Mammary epithelial cell (primary cell): ENCODE data around the gene DPYSL4.

Experiments
- EZH2 ChIP-seq: IDR thresholded peaks from 2 replicates; pipeline ENCODE4 v1.6.1; 2012; ENCODE audit warnings: low read length, inconsistent platforms, borderline replicate concordance
- TF ChIP-seq, protein P1 (sequence below), 2 donors: IDR thresholded peaks in 1 of 2; conservative IDR thresholded peaks in 1 of 2; 2 replicates each; pipeline ENCODE4 v1.5.1; 2011 to 2012; ENCODE audit warnings: inconsistent platforms in 2 of 2, low read length in 2 of 2, mild to moderate bottlenecking in 2 of 2, control low read depth in 1 of 2, low read depth in 1 of 2; ENCODE audit not compliant: insufficient read depth in 1 of 2; ENCODE audit errors: extremely low read depth in 1 of 2

DNA sequence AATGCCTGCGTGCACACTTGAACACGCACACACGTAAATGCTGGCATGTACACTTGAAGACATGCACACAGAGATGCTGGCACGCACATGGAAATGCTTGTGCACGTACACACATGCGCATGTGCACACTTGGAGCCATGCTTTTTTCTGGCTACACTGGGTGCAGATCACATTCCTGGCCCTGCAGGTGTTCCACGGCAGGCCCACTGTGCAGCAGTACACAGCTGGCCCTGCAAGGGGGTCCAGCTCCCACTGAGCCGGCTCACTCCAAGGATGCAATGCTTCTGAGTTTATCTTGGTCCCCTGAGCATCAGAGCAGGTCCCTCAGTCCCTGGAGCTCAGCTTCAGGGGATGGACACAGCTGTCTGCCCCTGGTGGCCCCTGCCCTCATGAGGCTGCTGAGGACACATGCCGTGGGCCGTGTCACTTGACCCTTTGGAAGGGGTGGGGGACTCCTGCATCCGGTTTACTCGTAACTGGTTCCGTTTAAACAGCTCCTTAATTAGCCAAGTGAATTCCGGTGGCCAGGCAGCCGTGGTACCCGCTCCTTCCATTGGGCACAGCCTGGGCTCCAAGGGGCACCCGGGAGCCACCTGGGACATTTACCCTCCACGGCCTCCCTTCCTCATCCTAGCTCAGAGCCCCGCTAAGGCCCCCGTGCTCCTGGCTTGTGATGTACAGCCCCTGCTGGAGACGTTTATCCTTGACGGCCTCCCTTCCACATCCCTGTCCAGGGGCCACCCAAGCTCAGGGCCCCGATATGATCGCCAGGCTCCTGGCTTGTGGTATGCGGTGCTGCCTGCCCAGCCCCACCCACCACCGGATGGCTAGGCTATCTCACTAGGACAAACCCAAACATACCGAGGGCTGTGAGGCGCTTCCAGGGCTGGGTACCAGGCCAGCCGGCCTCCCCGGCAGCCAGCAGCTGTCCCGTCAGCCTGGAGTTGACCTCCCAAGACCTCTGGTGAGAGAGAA, 39.5 kb upstream of the DPYSL4 start:
- TF ChIP-seq, protein P1, sequence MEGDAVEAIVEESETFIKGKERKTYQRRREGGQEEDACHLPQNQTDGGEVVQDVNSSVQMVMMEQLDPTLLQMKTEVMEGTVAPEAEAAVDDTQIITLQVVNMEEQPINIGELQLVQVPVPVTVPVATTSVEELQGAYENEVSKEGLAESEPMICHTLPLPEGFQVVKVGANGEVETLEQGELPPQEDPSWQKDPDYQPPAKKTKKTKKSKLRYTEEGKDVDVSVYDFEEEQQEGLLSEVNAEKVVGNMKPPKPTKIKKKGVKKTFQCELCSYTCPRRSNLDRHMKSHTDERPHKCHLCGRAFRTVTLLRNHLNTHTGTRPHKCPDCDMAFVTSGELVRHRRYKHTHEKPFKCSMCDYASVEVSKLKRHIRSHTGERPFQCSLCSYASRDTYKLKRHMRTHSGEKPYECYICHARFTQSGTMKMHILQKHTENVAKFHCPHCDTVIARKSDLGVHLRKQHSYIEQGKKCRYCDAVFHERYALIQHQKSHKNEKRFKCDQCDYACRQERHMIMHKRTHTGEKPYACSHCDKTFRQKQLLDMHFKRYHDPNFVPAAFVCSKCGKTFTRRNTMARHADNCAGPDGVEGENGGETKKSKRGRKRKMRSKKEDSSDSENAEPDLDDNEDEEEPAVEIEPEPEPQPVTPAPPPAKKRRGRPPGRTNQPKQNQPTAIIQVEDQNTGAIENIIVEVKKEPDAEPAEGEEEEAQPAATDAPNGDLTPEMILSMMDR (conservative IDR thresholded peaks at IDR 0.05 in 1 of 2, IDR thresholded peaks at IDR 0.05 in 1 of 2; ENCODE audit: extremely low read depth in 1 of 2, insufficient read depth in 1 of 2, low read depth in 1 of 2, low read length in 2 of 2), result no peak
- no peak for TF ChIP-seq EZH2
